Peyer's patch (tissue), 4 donors: ENCODE data around the gene PGM1.

Experiments
- POLR2A ChIP-seq, 2 donors: fragments of 450-650 bp; IDR thresholded peaks; one replicate each; pipeline ENCODE4 v1.5.1; 2017; ENCODE audit warnings: antibody characterized with exemption in 2 of 2, mild to moderate bottlenecking in 2 of 2, moderate library complexity in 2 of 2
- TF ChIP-seq, protein P1 (sequence below), 6 experiments: fragments of 450-650 bp in 4 of 6; fragments of 200-600 bp in 2 of 6; sonication (generic) in 1 of 6; IDR thresholded peaks; one replicate each; pipeline ENCODE4 v1.5.1; 2017 to 2019; ENCODE audit warnings: antibody characterized with exemption in 6 of 6, mild to moderate bottlenecking in 3 of 6, moderate library complexity in 1 of 6

DNA sequence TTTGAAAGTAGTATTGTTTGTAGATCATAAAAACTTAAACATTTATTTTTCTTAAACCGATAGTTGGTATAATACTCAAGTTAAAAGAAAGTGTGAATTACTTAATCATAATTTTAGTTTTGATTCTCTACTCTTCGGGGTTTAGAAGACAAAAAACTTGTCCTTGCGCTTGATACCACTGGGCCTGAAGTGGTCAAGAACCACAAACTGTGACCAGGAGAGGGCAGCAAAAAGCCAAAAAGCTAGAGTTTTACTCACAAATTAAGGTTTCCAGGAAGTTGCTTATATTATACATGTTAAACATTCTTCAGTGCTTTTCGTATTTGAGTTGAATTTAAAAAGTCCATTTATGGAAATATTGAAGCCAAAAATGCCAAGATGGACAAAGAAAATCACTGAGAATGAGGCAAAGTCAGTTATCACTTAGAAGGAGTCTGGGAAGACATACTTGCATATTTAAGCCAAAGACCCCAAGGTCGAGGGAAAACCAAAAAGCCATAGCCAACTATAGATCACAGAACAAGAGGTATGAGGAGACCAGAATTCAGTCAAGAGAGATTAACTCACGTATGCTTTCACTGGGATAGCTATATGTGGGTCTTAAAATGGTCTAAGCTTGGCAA lies 35.7 kb upstream of the PGM1 start:
- TF ChIP-seq POLR2A (IDR thresholded peaks at IDR 0.05) = no peak
- TF ChIP-seq, protein P1, sequence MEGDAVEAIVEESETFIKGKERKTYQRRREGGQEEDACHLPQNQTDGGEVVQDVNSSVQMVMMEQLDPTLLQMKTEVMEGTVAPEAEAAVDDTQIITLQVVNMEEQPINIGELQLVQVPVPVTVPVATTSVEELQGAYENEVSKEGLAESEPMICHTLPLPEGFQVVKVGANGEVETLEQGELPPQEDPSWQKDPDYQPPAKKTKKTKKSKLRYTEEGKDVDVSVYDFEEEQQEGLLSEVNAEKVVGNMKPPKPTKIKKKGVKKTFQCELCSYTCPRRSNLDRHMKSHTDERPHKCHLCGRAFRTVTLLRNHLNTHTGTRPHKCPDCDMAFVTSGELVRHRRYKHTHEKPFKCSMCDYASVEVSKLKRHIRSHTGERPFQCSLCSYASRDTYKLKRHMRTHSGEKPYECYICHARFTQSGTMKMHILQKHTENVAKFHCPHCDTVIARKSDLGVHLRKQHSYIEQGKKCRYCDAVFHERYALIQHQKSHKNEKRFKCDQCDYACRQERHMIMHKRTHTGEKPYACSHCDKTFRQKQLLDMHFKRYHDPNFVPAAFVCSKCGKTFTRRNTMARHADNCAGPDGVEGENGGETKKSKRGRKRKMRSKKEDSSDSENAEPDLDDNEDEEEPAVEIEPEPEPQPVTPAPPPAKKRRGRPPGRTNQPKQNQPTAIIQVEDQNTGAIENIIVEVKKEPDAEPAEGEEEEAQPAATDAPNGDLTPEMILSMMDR (IDR thresholded peaks at IDR 0.05) = peak in 5 of 6 experiments; percentile 14 to 44 (median 38)
